Loucy (cell line): ENCODE data around the gene GRB2.

Experiments used
- H2AFZ ChIP-seq: fragments of 200-600 bp; sonication (generic); 2 replicates; pipeline ENCODE4 v1.6.0; 2016; ENCODE audit warnings: antibody characterized with exemption, mild to moderate bottlenecking, low read length, moderate library complexity
- H3F3A ChIP-seq: fragments of 200-600 bp; 2 replicates; pipeline ENCODE4 v1.6.0; 2016; ENCODE audit warnings: antibody characterized with exemption, low read depth, mild to moderate bottlenecking
- H3K27me3 ChIP-seq: fragments of 200-600 bp; sonication (generic); 2 replicates; pipeline ENCODE4 v1.6.1; 2014; ENCODE audit warnings: low read length, mild to moderate bottlenecking; ENCODE audit not compliant: insufficient read depth, poor library complexity, severe bottlenecking
- H3K36me3 ChIP-seq: fragments of 200-600 bp; sonication (generic); 2 replicates; pipeline ENCODE4 v1.6.1; 2016; ENCODE audit warnings: low read length; ENCODE audit not compliant: insufficient read depth
- H3K4me1 ChIP-seq: fragments of 200-600 bp; sonication (generic); 2 replicates; pipeline ENCODE4 v1.5.1; 2014; ENCODE audit warnings: low read length, mild to moderate bottlenecking; ENCODE audit not compliant: insufficient read depth, poor library complexity, severe bottlenecking
- H3K4me2 ChIP-seq: fragments of 200-600 bp; sonication (generic); 2 replicates; pipeline ENCODE4 v1.6.0; 2014; ENCODE audit warnings: antibody characterized with exemption, low read length, low read depth, mild to moderate bottlenecking; ENCODE audit not compliant: poor library complexity, severe bottlenecking
- H3K4me3 ChIP-seq: fragments of 200-600 bp; sonication (generic); 2 replicates; pipeline ENCODE4 v1.5.1; 2014; ENCODE audit warnings: low read length, mild to moderate bottlenecking, mixed read lengths; ENCODE audit not compliant: poor library complexity, severe bottlenecking
- H3K79me2 ChIP-seq: fragments of 200-600 bp; sonication (generic); 2 replicates; pipeline ENCODE4 v1.6.1; 2014; ENCODE audit warnings: low read length; ENCODE audit not compliant: insufficient read depth
- H3K9ac ChIP-seq: fragments of 200-600 bp; sonication (generic); 2 replicates; pipeline ENCODE4 v1.6.0; 2014; ENCODE audit warnings: mild to moderate bottlenecking, low read depth, low read length, moderate library complexity; ENCODE audit not compliant: poor library complexity, severe bottlenecking
- H3K9me2 ChIP-seq: fragments of 200-600 bp; sonication (generic); replicated peaks from 2 replicates; pipeline ENCODE4 v1.6.1; 2016; ENCODE audit warnings: low read depth, low read length, mixed read lengths
- H3K9me3 ChIP-seq: fragments of 200-600 bp; sonication (generic); 2 replicates; pipeline ENCODE4 v1.6.1; 2014; ENCODE audit warnings: mild to moderate bottlenecking, antibody characterized with exemption, low read length, low read depth; ENCODE audit not compliant: insufficient read depth
- H4K20me1 ChIP-seq: fragments of 200-600 bp; sonication (generic); 2 replicates; pipeline ENCODE4 v1.6.0; 2014; ENCODE audit warnings: antibody characterized with exemption, low read length, mild to moderate bottlenecking; ENCODE audit not compliant: insufficient read depth, poor library complexity, severe bottlenecking
- CTCF ChIP-seq: fragments of 200-600 bp; sonication (generic); conservative IDR thresholded peaks from 2 replicates; pipeline ENCODE4 v1.5.1; 2014; ENCODE audit warnings: mild to moderate bottlenecking, antibody characterized with exemption, low read length
- EZH2phosphoT487 ChIP-seq: fragments of 200-600 bp; IDR thresholded peaks from 2 replicates; pipeline ENCODE4 v1.6.1; 2018; ENCODE audit warnings: antibody characterized with exemption, mild to moderate bottlenecking, moderate library complexity, borderline replicate concordance

Gene GRB2

GRCh38 chr17:75269844-75270217 lies 135.6 kb downstream of the GRB2 start:
- Histone ChIP-seq H3K4me2 (peak overlapping the region; percentile 91), H3K27me3 (no peaks in the 10 kb centered on the region), H4K20me1 (no peaks in the 10 kb centered on the region), H3K9ac (peak overlapping the region; percentile 85), H3K79me2 (peaks cover 34% of the 10 kb centered on the region; the same call in 1 of the 2 replicates), H3K9me2 (no peaks in the 10 kb centered on the region), H2AFZ (no peak overlapping the region), H3K4me3 (peak overlapping the region; percentile 87), H3K36me3 (peaks cover 19% of the 10 kb centered on the region; the same call in 1 of the 2 replicates), H3K9me3 (no peaks in the 10 kb centered on the region), H3K4me1 (peaks cover 26% of the 10 kb centered on the region), H3F3A (no peaks in the 10 kb centered on the region)
- TF ChIP-seq CTCF (no peak), EZH2phosphoT487 (no peak)
